Left ventricle myocardium inferior (tissue), 1 donor: ENCODE data around the gene MS4A10. TPM values are rescaled to one million over a fixed set of nuclear protein-coding genes. Genes with fewer than 3 reads are reported as not detected.
"Not testable (repeated sequence)": the region's sequence is repeated elsewhere in the genome, so short reads cannot be mapped to it uniquely, and the experiment has no call there.

ENCODE experiments used
- DNase-seq: peaks from one replicate; pipeline ENCODE4 v3.0.0-alpha.2; 2020
- H3K27ac ChIP-seq: fragments of 200-600 bp; replicated peaks from 2 replicates; pipeline ENCODE4 v1.8.0; 2021
- H3K27me3 ChIP-seq: fragments of 200-600 bp; 2 replicates; pipeline ENCODE4 v1.8.0; 2021; ENCODE audit warnings: low read depth
- H3K36me3 ChIP-seq: fragments of 200-600 bp; 2 replicates; pipeline ENCODE4 v1.8.0; 2021
- H3K4me1 ChIP-seq: fragments of 200-600 bp; 2 replicates; pipeline ENCODE4 v1.8.0; 2021
- H3K4me3 ChIP-seq: fragments of 200-600 bp; 2 replicates; pipeline ENCODE4 v1.8.0; 2021; ENCODE audit warnings: mild to moderate bottlenecking, moderate library complexity
- H3K9me3 ChIP-seq: fragments of 200-600 bp; replicated peaks from 2 replicates; pipeline ENCODE4 v1.8.0; 2021
- CTCF ChIP-seq: fragments of 200-600 bp; IDR thresholded peaks from 2 replicates; pipeline ENCODE4 v1.8.0; 2021; ENCODE audit warnings: antibody characterized with exemption, mild to moderate bottlenecking, borderline replicate concordance
- intact Hi-C: fragments of 100-400 bp; cut with micrococcal nuclease; formaldehyde crosslinking; loops from one replicate; pipeline ENCODE4 v1.11.0; 2022
- total RNA-seq: library from RNA; stranded (reverse); fragmentation: NEBNext Ultra II Directional; extraction: Animal tissue kit (Norgen Biotek cat#: 25700); gene quantifications from one replicate; pipeline ENCODE4 v1.2.1, GENCODE V29; 2021
- donor health status: DM: no; HTN: yes; CAD: no; lungs with severe emphysema.

MS4A10 gene
- total RNA-seq, 1 donor from 2014 or later, result not detected

DNA sequence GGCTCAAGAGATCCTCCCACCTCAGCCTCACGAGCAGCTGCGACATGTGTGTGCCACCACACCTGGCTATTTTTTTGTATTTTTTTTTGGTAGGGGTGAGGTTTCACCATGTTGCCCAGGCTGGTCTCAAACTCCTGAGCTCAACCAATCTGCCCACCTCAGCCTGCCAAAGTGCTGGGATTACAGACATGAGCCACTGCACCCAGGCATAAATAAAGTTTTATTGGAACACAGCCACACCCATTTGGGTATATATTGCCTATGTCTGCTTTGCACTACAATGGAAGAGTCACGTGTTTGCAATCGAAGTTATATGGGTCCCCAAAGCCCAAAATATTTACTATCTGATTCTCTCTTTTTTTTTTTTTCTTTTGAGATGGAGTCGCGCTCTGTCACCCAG lies 30.2 kb upstream of the MS4A10 start:
- DNase-seq, result no peak
- no peak for TF ChIP-seq CTCF
- Histone ChIP-seq H3K9me3 (no peaks in the 10 kb centered on the region), H3K4me3 (no peak overlapping the region), H3K36me3 (no peaks in the 10 kb centered on the region), H3K27me3 (peaks cover 99% of the 10 kb centered on the region), H3K27ac (no peak overlapping the region), H3K4me1 (peaks cover 3% of the 10 kb centered on the region)
- intact Hi-C loops, result no loop called here

DNA sequence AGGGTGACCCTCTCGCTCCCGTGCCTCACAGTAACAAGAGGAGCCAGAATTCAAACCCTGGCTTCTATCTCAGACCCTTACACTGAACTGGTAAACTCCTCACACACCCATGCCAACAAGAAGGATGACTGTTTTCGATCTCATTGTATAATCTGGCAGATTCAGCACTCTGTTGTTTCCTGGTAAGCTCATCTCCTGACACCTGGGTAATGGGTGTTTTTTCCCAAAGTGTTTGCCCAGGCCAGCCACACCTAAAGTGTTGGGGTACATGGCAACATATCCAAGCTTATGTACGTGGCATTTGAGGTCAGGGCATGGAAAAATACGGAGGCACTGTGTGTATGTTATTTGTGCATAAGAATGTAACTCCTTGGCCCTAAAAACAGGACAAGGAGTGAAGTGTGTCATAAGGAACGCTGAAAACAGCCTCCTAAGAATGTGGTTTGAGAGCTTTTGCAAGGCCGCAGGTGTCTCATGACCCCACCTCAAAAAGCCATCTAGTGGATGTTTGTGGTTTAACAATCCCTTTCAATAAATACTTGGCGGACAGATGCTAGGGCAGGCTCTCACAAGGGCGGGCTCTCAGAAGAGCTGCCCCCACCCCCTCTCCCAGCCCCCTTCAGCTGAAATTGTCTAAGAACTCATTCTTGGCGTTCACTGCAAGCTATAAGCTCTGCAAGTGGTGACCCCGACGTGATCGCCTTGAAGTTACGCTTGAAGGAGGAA lies 28.7 kb upstream of the MS4A10 start, which contains the start of gene MS4A15:
Gene MS4A15, plus strand, starts transcription at position 561 of the 726 bp plus-strand sequence. CDS start 6,867 bp downstream, outside the sequence.
- no peak for DNase-seq
- no peaks in the 10 kb centered on the region for H3K9me3 ChIP-seq
- peaks cover 3% of the 10 kb centered on the region for H3K4me1 ChIP-seq
- H3K27me3 ChIP-seq, result peaks cover 99% of the 10 kb centered on the region
- H3K27ac ChIP-seq, result no peak within 1 kb of the TSS
- H3K4me3 ChIP-seq, result no peak within 1 kb of the TSS
- intact Hi-C loops, result no loop called here
- TF ChIP-seq CTCF, result no peak
- no peaks in the 10 kb centered on the region for H3K36me3 ChIP-seq

DNA sequence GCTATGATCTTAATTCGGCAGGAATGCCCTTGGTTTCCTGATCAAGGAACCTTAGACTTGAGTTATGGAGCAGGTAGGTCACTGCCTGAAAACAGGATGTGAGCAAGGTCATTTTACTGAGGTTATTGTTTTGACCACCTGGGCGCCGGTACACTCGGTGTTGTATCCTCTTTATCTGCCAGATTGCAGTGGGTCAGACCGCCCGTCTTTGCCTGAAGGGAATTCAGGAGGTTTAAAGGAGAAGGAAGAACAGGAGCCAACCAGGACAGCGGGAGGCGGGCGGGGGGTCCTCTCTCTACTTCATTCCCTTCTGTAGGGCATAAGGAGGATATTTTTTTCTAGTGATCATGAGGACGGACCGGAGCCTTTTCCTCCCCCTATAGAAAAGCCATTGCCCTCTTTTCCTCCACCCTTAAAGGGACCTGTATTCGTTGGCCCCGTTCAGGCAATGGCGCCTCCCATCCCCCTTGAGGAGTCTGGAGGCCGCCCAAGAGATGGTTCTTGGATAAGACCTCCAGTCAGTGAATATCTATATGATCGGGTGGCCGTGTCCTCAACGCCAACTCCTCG lies 27.8 kb upstream of the MS4A10 start:
- H3K9me3 ChIP-seq, result no peaks in the 10 kb centered on the region
- no peak overlapping the region for H3K4me3 ChIP-seq
- intact Hi-C loops, result no loop called here
- peaks cover 3% of the 10 kb centered on the region for H3K4me1 ChIP-seq
- no peak for DNase-seq
- H3K27ac ChIP-seq, result no peak overlapping the region
- no peak for TF ChIP-seq CTCF
- no peaks in the 10 kb centered on the region for H3K36me3 ChIP-seq
- H3K27me3 ChIP-seq, result peaks cover 98% of the 10 kb centered on the region

GRCh38 chr11:60758671-60759070 lies 26.5 kb upstream of the MS4A10 start:
- H3K4me1 ChIP-seq, DNase-seq, H3K4me3 ChIP-seq, H3K9me3 ChIP-seq, H3K36me3 ChIP-seq, H3K27ac ChIP-seq, intact Hi-C loops: not testable (repeated sequence)
- H3K27me3 ChIP-seq, result peaks cover 98% of the 10 kb centered on the region

GRCh38 chr11:60759438-60760225 lies 25.5 kb upstream of the MS4A10 start:
- intact Hi-C loops, H3K9me3 ChIP-seq, DNase-seq, H3K27ac ChIP-seq, H3K4me1 ChIP-seq, H3K36me3 ChIP-seq, H3K4me3 ChIP-seq: not testable (repeated sequence)
- peaks cover 98% of the 10 kb centered on the region for H3K27me3 ChIP-seq

- H3K27me3 ChIP-seq, result peaks cover 98% of the 10 kb centered on the region
- no peak overlapping the region for H3K4me3 ChIP-seq
- H3K27ac ChIP-seq, result no peak overlapping the region
- peaks cover 3% of the 10 kb centered on the region for H3K4me1 ChIP-seq
- DNase-seq, result no peak
- no peaks in the 10 kb centered on the region for H3K36me3 ChIP-seq
- no peaks in the 10 kb centered on the region for H3K9me3 ChIP-seq
- intact Hi-C loops, result no loop called here
- TF ChIP-seq CTCF, result no peak
Measured at GRCh38 chr11:60761436-60762190, 23.5 kb upstream of the MS4A10 start.
